Kidney capillary endothelial cell (primary cell): ENCODE data around the gene KCNC2.
A peak's percentile ranks its signal among the peaks of the same experiment; 100 is the strongest.

Experiments
- DNase-seq: peaks from one replicate; pipeline ENCODE4 v3.0.0-alpha.2; 2018; ENCODE audit warnings: low spot score

Gene KCNC2

DNA sequence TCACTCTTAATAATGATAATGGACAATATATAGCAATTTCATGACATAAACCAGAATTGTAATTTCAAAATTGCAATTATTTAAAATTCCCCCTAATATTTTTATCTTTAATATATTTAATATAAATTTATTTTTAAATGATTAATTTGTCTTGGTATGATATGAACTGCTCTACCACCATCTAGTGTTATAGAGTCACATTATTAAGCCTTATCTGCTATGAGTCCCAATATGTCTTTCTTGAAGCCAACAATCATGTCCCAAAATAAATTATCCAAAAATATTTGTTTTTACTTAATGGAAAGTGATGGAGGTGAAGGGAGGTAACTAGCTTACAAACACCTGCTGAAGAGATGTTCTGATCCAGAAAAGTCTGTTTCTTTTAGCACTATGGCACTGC, 151.4 kb downstream of the KCNC2 start:
- DNase-seq: peak; percentile 3

GRCh38 chr12:75048767-75049166, 160.9 kb downstream of the KCNC2 start:
- DNase-seq: no peak

DNA sequence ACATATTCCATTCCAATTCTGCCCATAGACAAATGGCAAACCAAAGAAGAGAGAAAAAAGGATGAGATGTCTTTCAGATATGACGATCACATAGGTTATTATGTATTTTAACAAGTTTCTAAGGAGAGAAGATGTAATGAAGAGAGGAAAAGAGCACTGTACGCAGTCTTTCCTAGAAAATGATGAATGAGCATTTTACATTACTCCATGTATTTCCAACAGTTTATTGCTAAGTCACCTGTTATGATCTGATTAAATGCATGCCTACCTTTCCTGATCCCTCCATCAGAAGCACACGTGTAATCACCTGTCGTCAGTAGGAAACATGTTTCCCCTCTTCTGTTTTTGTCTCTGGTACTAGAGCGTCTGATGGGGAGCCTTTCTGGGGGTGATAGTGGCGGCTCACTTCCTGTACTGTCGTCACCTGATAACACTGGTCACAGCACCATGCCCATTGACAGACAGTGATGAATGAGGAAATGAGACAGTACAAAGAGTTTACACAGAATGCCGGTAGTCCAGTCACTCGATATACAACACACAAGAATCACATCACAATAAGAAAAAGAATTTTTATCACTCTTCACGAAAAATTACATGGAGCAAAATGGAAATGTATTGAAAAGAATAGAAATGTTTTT, 161.6 kb downstream of the KCNC2 start:
- no peak for DNase-seq

DNA sequence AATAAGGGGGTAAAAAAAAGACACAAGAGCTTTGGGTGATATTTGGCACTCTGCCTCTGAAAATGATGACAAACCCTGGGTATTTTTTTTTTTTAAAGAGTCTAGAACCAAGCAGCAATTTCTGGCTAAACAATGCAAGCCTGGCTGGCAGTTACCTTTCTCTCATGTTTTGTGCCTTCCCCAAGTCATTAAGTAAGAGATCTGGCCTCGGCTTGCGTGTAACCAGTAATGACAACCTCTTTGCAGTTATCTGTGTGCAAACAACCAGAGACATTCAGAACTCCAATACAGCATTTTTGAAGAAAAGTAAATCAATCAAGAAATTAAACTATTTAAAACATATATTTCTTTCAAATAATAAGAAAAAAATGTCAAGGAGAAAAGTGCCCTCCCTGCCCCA, 167.5 kb downstream of the KCNC2 start:
- no peak for DNase-seq

GRCh38 chr12:75041472-75041871, 168.2 kb downstream of the KCNC2 start:
- no peak for DNase-seq

DNA sequence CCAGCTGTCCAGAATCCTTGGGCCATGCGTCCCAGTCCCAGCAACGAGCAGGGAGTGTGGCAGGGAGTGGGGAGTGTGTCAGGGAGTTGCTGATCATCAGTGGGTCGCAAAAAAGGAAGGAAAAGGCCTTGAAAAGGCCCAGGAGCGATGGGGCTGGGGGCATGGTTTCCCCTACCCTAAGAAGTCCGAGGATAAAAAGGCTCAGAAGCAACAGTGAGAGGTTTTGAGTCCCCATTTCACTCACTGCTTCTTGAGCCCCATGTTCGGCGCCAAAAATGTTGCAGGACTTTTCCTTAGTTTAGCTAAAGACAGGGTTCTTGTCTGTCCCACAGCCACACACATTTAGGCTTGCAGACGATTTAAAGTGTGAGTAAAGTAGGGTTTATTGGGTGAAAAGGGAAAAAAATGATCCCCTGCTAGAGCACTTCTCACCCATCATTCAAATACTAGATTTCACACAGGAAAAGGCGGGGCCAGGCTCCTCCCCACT, 189.5 kb downstream of the KCNC2 start:
- DNase-seq: no peak

GRCh38 chr12:75011120-75011519, 198.5 kb downstream of the KCNC2 start:
- DNase-seq: no peak

- no peak for DNase-seq
Measured at GRCh38 chr12:75007133-75007532, 202.5 kb downstream of the KCNC2 start.

DNA sequence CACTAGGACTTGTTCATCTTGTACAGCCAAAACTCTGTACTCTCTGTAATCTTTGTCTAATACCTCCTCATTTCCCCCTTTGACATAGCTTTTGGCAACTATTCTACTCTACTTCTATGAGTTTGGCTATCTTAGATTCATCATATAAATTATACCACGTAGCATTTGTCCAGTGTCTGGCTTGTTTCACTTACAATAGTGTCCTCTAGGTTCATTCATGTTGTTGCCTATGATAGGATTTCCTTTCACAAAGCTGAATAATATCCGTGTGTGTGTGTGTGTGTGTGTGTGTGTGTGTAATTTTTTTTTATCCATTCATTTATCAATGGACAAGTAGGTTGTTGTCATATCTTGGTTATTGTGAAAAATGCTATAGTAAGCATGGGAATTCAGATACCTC, 209.5 kb downstream of the KCNC2 start:
- no peak for DNase-seq

DNA sequence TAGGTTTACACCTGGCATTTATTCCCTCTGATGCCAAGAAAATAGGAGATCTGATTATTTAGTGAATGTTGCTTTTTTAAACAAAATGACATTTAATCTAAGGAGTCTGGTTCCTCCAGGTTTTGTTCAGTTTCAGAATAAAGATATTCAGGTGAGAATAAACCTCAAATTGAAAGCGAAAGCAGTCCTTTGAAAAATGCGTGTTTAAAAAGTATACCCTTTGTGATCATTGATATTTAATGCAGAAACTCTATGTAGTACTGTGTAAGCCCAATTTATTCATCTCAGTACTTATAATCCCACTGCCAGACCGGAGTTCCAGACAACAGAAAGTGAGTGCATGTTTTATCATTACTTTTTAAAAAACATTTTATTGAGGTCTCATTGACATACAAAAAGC, 210.2 kb downstream of the KCNC2 start:
- no peak for DNase-seq
